IMR-90 (cell line): ENCODE data around the gene CRCP. TPM values are rescaled to one million over a fixed set of nuclear protein-coding genes. Genes with fewer than 3 reads are reported as not detected.

Source experiments
- ATAC-seq: fragments of 200-7000 bp; cut with Tn5 transposase; 2 replicates; pipeline ENCODE4 v1.9.1; 2020; ENCODE audit warnings: low read depth, mild to moderate bottlenecking, moderate library complexity
- BruUV-seq: library from RNA; stranded (reverse); fragments of 400-500 nt; replicated peaks from 2 replicates; lab custom pipeline; 2021; lab: Mats Ljungman, UMichigan
- CTCF ChIA-PET: fragments of 300-600 bp; formaldehyde crosslinking; extraction: SDS; loops from one replicate; lab custom pipeline; 2021; ENCODE audit warnings: antibody characterized with exemption; lab: Yijun Ruan, JAX
- POLR2A ChIA-PET: fragments of 300-600 bp; sonication (Branson Sonifier 250); formaldehyde crosslinking; loops from one replicate; lab custom pipeline; 2022; ENCODE audit warnings: antibody characterized with exemption; ENCODE audit not compliant: unreplicated experiment; lab: Charles Lee
- DNase-seq: peaks from one replicate; pipeline ENCODE4 v3.0.0; 2013
- H2AFZ ChIP-seq: replicated peaks from 2 replicates; pipeline ENCODE3; 2013; ENCODE audit warnings: low read length, mild to moderate bottlenecking; ENCODE audit not compliant: poor library complexity
- H2AK5ac ChIP-seq: 2 replicates; pipeline ENCODE4 v1.6.1; 2013; ENCODE audit warnings: low read depth, low read length, inconsistent platforms
- H2AK9ac ChIP-seq: replicated peaks from 2 replicates; pipeline ENCODE3; 2013; ENCODE audit warnings: mild to moderate bottlenecking, low read depth, low read length, moderate library complexity; ENCODE audit not compliant: poor library complexity
- H2BK120ac ChIP-seq: 2 replicates; pipeline ENCODE4 v1.6.1; 2013; ENCODE audit warnings: low read depth, low read length, inconsistent platforms
- H2BK15ac ChIP-seq: 3 replicates; pipeline ENCODE4 v1.6.1; 2013; ENCODE audit warnings: low read depth, low read length, inconsistent platforms
- H2BK20ac ChIP-seq: 2 replicates; pipeline ENCODE4 v1.6.1; 2013; ENCODE audit warnings: low read depth, mild to moderate bottlenecking, inconsistent platforms, low read length, moderate library complexity
- H2BK5ac ChIP-seq: 2 replicates; pipeline ENCODE4 v1.6.1; 2013; ENCODE audit warnings: mild to moderate bottlenecking, low read depth, low read length, inconsistent platforms; ENCODE audit not compliant: poor library complexity, severe bottlenecking
- H3K14ac ChIP-seq: replicated peaks from 2 replicates; pipeline ENCODE4 v1.6.1; 2013; ENCODE audit warnings: low read depth, low read length, inconsistent platforms
- H3K18ac ChIP-seq: 2 replicates; pipeline ENCODE4 v1.6.1; 2013; ENCODE audit warnings: low read depth, low read length, control low read depth
- H3K23ac ChIP-seq: 2 replicates; pipeline ENCODE4 v1.6.1; 2013; ENCODE audit warnings: low read depth, low read length, inconsistent platforms
- H3K27ac ChIP-seq: 2 replicates; pipeline ENCODE4 v1.5.1; 2013; ENCODE audit warnings: mild to moderate bottlenecking, control low read depth, low read length; ENCODE audit not compliant: insufficient read depth
- H3K27me3 ChIP-seq: 2 replicates; pipeline ENCODE4 v1.6.1; 2013; ENCODE audit warnings: low read length; ENCODE audit not compliant: control insufficient read depth, insufficient read depth
- H3K36me3 ChIP-seq: 2 replicates; pipeline ENCODE4 v1.6.1; 2013; ENCODE audit warnings: low read length, mixed read lengths; ENCODE audit not compliant: control insufficient read depth, insufficient read depth
- H3K4ac ChIP-seq: 2 replicates; pipeline ENCODE4 v1.6.1; 2013; ENCODE audit warnings: low read depth, low read length, inconsistent platforms
- H3K4me1 ChIP-seq: 2 replicates; pipeline ENCODE4 v1.6.1; 2013; ENCODE audit warnings: low read length, mixed read lengths; ENCODE audit not compliant: control insufficient read depth, insufficient read depth
- H3K4me2 ChIP-seq: 2 replicates; pipeline ENCODE4 v1.6.1; 2013; ENCODE audit warnings: low read depth, mild to moderate bottlenecking, control low read depth, low read length, moderate library complexity
- H3K4me3 ChIP-seq: 2 replicates; pipeline ENCODE4 v1.5.1; 2013; ENCODE audit warnings: low read depth, mild to moderate bottlenecking, control low read depth, low read length, moderate library complexity; ENCODE audit not compliant: insufficient read depth
- H3K56ac ChIP-seq: 2 replicates; pipeline ENCODE4 v1.6.1; 2013; ENCODE audit warnings: low read length, inconsistent platforms; ENCODE audit not compliant: insufficient read depth; ENCODE audit errors: extremely low read depth
- H3K79me1 ChIP-seq, 2 experiments: 2 replicates each; pipeline ENCODE4 v1.6.1; 2013; ENCODE audit warnings: low read length in 2 of 2, inconsistent platforms in 1 of 2, low read depth in 1 of 2
- H3K9ac ChIP-seq: 2 replicates; pipeline ENCODE4 v1.6.1; 2013; ENCODE audit warnings: low read depth, low read length, control low read depth
- H3K9me1 ChIP-seq: 2 replicates; pipeline ENCODE4 v1.6.1; 2013; ENCODE audit warnings: low read length, inconsistent platforms; ENCODE audit not compliant: insufficient read depth
- H3K9me3 ChIP-seq: 2 replicates; pipeline ENCODE4 v1.6.1; 2013; ENCODE audit warnings: low read length; ENCODE audit not compliant: control insufficient read depth, insufficient read depth
- H4K20me1 ChIP-seq: 2 replicates; pipeline ENCODE4 v1.6.1; 2013; ENCODE audit warnings: low read length, inconsistent platforms; ENCODE audit not compliant: insufficient read depth
- H4K5ac ChIP-seq: 2 replicates; pipeline ENCODE4 v1.6.1; 2013; ENCODE audit warnings: mild to moderate bottlenecking, low read depth, low read length, control low read depth
- H4K8ac ChIP-seq, 2 experiments: 2 replicates each; pipeline ENCODE4 v1.6.1; 2013; ENCODE audit warnings: low read depth in 2 of 2, low read length in 2 of 2, control low read depth in 1 of 2, inconsistent platforms in 1 of 2
- H4K91ac ChIP-seq: 2 replicates; pipeline ENCODE4 v1.6.1; 2013; ENCODE audit warnings: low read depth, low read length, inconsistent platforms; ENCODE audit not compliant: insufficient read depth
- FOS ChIP-seq: fragments of 150-350 bp; IDR thresholded peaks from 2 replicates; pipeline ENCODE4 v1.6.1; 2016; ENCODE audit warnings: low read depth, low read length
- MAZ ChIP-seq: IDR thresholded peaks from 2 replicates; pipeline ENCODE4 v1.6.1; 2012; ENCODE audit warnings: low read depth, mild to moderate bottlenecking, low read length, improper control_type of control experiment, moderate library complexity, borderline replicate concordance
- SMC3 ChIP-seq: fragments of 150-350 bp; IDR thresholded peaks from 2 replicates; pipeline ENCODE4 v1.6.1; 2016; ENCODE audit warnings: low read depth, mild to moderate bottlenecking, antibody characterized with exemption, low read length, moderate library complexity
- USF2 ChIP-seq: fragments of 150-350 bp; IDR thresholded peaks from 2 replicates; pipeline ENCODE4 v1.6.1; 2017; ENCODE audit warnings: mild to moderate bottlenecking, antibody characterized with exemption, low read length, low read depth
- WGBS, 2 experiments: methylation state at CpG; one replicate each; pipeline versions ENCODE4 v1.1.5 to v1.1.7; 2013; ENCODE audit warnings: missing lambda C conversion rate in 2 of 2; ENCODE audit not compliant: insufficient read length in 1 of 2; ENCODE audit errors: extremely low coverage in 2 of 2; 5-methylcytosine and 5-hydroxymethylcytosine counted together
- dilution Hi-C: fragments of 300-500 bp; cut with HindIII; formaldehyde crosslinking; loops from one replicate; pipeline ENCODE4 v1.14.3; 2018; ENCODE audit warnings: low sequenced_read_pairs; ENCODE audit not compliant: unreplicated experiment
- in situ Hi-C: fragments of 300-500 bp; cut with MboI; formaldehyde crosslinking; loops from 3 replicates; pipeline ENCODE4 v1.14.3; 2019; ENCODE audit warnings: low sequenced_read_pairs, inconsistent platforms, mixed read lengths
- intact Hi-C: fragments of 100-400 bp; cut with micrococcal nuclease; formaldehyde crosslinking; loops from 2 replicates; pipeline ENCODE4 v1.10.0; 2022
- polyA plus RNA-seq, 3 experiments: library from polyadenylated mRNA; depleted of rRNA; stranded (reverse); fragments of >200 nt; gene quantifications; 2 replicates each; pipeline ENCODE4 v1.2.3, GENCODE V29; 2012; ENCODE audit warnings: low replicate concordance in 1 of 3
- total RNA-seq: library from RNA; depleted of rRNA; stranded (reverse); fragments of >200 nt; gene quantifications from 2 replicates; pipeline ENCODE4 v1.2.3, GENCODE V29; 2012
- TF ChIP-seq, protein P1 (sequence below): fragments of 150-350 bp; IDR thresholded peaks from 2 replicates; pipeline ENCODE4 v1.6.1; 2016; ENCODE audit warnings: low read depth, mild to moderate bottlenecking, low read length, moderate library complexity, borderline replicate concordance

The CRCP gene
- total and polyA plus RNA-seq, 2 of the 4 experiments (the other 2 are of a cell fraction), result 22.9 to 37.5 TPM

DNA sequence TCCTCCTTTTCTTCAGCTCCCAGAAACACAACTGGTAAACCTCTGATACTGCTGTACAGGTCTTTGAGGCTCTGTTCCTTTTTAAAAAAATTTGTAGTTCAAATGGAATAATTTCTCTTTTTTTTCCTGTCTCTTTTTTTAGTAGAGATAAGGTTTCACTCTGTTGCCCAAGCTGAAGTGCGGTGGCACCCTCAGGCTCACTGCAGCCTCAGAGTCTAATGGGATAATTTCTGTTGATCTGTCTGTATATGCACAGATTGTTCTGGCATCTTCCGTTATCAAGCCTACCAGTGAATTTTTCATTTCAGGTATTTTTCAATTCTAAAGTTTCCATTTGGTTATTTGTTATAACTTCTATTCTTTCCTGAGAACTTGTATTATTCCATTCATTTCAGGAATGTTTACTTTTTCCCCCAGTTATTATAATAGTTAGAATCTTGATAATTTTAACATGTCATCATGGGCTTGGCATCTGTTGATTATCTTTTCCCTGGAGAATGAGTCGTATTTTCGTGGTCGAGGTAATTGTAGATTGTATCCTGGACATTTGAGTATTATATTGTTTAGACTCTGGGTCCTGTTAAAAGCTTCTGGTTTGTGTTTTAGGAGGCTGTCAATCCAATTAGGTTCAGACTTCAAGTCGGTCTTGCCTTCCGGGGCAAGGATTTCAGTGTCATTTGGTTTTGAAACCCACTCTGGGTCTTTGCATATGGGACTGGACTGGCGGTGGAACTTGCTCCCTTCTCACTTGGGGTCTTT lies 24.5 kb downstream of the CRCP start:
- peaks cover 31% of the 10 kb centered on the region for H3K36me3 ChIP-seq
- H3K79me1 ChIP-seq, result peaks cover 27 to 43% of the 10 kb centered on the region in 2 experiments
- 55% methylated on average over 3 of the region's 8 CpGs; no CpG with 5 or more reads in 1 of the 2 experiments for WGBS, 2 experiments
- H3K4ac ChIP-seq, result 0 out of 2 replicates have a peak overlapping the region, but pooled peaks have one; percentile 59
- TF ChIP-seq, protein P1, sequence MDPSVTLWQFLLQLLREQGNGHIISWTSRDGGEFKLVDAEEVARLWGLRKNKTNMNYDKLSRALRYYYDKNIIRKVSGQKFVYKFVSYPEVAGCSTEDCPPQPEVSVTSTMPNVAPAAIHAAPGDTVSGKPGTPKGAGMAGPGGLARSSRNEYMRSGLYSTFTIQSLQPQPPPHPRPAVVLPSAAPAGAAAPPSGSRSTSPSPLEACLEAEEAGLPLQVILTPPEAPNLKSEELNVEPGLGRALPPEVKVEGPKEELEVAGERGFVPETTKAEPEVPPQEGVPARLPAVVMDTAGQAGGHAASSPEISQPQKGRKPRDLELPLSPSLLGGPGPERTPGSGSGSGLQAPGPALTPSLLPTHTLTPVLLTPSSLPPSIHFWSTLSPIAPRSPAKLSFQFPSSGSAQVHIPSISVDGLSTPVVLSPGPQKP, result no peak
- no peak for TF ChIP-seq SMC3
- no peak for TF ChIP-seq MAZ
- no peak for TF ChIP-seq FOS
- TF ChIP-seq USF2, result no peak
- H3K56ac ChIP-seq, result no peak overlapping the region
- in situ Hi-C loops (no loop called here), intact Hi-C loops (no loop called here), dilution Hi-C loops (no loop called here)
- H2BK15ac ChIP-seq, result no peak overlapping the region
- H4K91ac ChIP-seq, result no peak overlapping the region
- H2BK120ac ChIP-seq, result peak overlapping the region; percentile 35
- no peak overlapping the region for H4K8ac ChIP-seq
- H3K9me1 ChIP-seq, result peaks cover 4% of the 10 kb centered on the region
- no peak overlapping the region for H3K4me3 ChIP-seq
- ATAC-seq (peak; percentile 25; the same call in 1 of the 2 replicates), DNase-seq (peak; percentile 58)
- H3K4me1 ChIP-seq, result peaks cover 15% of the 10 kb centered on the region
- peak overlapping the region; percentile 59 for H4K5ac ChIP-seq
- H3K9me3 ChIP-seq, result no peaks in the 10 kb centered on the region
- 0 out of 2 replicates have a peak overlapping the region, but pooled peaks have one; percentile 63 for H3K18ac ChIP-seq
- H3K23ac ChIP-seq, result no peak overlapping the region
- H3K27ac ChIP-seq, result peak overlapping the region; percentile 34; the same call in 1 of the 2 replicates
- ChIA-PET POLR2A (interaction anchor here (0.6 kb wide), 1 partner anchor 145 kb away, joined by 5 read pairs; no protein-coding TSS in a partner anchor), CTCF (interaction anchor here (0.7 to 0.8 kb wide), 2 partner anchors 259 to 368 kb away, joined by 5 to 6 read pairs; no protein-coding TSS in a partner anchor)
- H3K27me3 ChIP-seq, result no peaks in the 10 kb centered on the region
- H2AFZ ChIP-seq, result no peak overlapping the region
- H2AK9ac ChIP-seq, result peak overlapping the region; percentile 1
- H2BK5ac ChIP-seq, result peak overlapping the region; percentile 53
- peak overlapping the region; percentile 19; the same call in 1 of the 2 replicates for H3K14ac ChIP-seq
- H4K20me1 ChIP-seq, result peaks cover 2% of the 10 kb centered on the region; the same call in 1 of the 2 replicates
- BruUV-seq, result no TSS peak
- H3K4me2 ChIP-seq, result 0 out of 2 replicates have a peak overlapping the region, but pooled peaks have one; percentile 2
- no peak overlapping the region; the same call in 1 of the 2 replicates for H2BK20ac ChIP-seq
- H2AK5ac ChIP-seq, result peak overlapping the region; percentile 70
- H3K9ac ChIP-seq, result no peak overlapping the region
